Measurements from ENCODE around the gene ERBB4.

DNA sequence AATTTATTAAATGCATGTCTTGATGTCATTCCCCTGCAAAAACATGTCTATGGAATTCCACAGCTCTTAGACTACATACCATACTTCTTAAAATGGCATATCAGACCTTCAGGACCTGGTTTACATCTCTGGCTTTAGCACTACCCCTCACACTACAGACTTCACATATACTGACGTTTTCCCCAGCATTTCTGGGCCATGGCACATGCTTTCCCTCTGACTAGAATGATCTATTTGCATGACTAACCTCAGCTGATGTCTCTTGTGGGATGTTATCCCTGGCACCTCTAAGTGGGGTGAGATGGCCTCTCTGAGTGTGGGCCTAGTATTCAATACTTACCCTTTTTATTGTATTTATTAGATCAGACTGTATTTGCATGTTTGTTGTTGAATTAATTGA lies 381.6 kb downstream of the ERBB4 start:
- TF ChIP-seq, protein P1, sequence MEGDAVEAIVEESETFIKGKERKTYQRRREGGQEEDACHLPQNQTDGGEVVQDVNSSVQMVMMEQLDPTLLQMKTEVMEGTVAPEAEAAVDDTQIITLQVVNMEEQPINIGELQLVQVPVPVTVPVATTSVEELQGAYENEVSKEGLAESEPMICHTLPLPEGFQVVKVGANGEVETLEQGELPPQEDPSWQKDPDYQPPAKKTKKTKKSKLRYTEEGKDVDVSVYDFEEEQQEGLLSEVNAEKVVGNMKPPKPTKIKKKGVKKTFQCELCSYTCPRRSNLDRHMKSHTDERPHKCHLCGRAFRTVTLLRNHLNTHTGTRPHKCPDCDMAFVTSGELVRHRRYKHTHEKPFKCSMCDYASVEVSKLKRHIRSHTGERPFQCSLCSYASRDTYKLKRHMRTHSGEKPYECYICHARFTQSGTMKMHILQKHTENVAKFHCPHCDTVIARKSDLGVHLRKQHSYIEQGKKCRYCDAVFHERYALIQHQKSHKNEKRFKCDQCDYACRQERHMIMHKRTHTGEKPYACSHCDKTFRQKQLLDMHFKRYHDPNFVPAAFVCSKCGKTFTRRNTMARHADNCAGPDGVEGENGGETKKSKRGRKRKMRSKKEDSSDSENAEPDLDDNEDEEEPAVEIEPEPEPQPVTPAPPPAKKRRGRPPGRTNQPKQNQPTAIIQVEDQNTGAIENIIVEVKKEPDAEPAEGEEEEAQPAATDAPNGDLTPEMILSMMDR (IDR thresholded peaks at IDR 0.05) = no peak
- no peak for TF ChIP-seq POLR2A (IDR thresholded peaks at IDR 0.05)

Data from transverse colon (tissue), 3 donors.